ENCODE measurements around the gene CACNA2D3. TPM values are rescaled to one million over a fixed set of nuclear protein-coding genes. Genes with fewer than 3 reads are reported as not detected.

CACNA2D3 gene
- total and polyA plus RNA-seq, 2 experiments from 2014 or later: 1.1 to 2.5 TPM

DNA sequence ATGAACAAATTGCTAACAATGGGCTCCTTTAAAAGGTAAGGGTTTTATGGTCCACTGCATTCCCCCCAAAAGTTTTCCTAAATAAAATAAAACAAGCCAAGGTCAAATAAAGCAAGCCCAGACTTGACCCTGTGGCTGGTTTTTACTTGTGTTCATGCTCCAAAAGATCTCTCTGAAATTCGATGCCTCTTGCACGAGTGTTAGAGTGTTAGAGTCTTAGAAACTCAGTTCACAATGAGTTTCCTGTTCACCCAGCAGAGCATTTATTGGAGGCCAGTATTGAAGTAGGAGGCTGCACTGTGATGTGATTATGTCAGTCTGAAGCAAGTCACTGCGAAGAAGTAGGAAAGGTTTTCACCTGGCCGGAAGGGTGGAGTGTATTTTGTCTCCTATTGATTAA lies 865.4 kb downstream of the CACNA2D3 start:
- no peak for DNase-seq (ENCODE audit: low spot score)
- no peaks in the 10 kb centered on the region for H3K36me3 ChIP-seq (replicated peaks; ENCODE audit: insufficient read depth, low read depth)
- no peaks in the 10 kb centered on the region for H3K9me2 ChIP-seq (replicated peaks; ENCODE audit: insufficient read depth)
- no peak for TF ChIP-seq EZH2phosphoT487 (IDR thresholded peaks at IDR 0.05; ENCODE audit: low read depth, severe bottlenecking, unreplicated experiment)
- TF ChIP-seq EZH2 (IDR thresholded peaks at IDR 0.05; ENCODE audit: borderline replicate concordance): no peak
- TF ChIP-seq, protein P1, sequence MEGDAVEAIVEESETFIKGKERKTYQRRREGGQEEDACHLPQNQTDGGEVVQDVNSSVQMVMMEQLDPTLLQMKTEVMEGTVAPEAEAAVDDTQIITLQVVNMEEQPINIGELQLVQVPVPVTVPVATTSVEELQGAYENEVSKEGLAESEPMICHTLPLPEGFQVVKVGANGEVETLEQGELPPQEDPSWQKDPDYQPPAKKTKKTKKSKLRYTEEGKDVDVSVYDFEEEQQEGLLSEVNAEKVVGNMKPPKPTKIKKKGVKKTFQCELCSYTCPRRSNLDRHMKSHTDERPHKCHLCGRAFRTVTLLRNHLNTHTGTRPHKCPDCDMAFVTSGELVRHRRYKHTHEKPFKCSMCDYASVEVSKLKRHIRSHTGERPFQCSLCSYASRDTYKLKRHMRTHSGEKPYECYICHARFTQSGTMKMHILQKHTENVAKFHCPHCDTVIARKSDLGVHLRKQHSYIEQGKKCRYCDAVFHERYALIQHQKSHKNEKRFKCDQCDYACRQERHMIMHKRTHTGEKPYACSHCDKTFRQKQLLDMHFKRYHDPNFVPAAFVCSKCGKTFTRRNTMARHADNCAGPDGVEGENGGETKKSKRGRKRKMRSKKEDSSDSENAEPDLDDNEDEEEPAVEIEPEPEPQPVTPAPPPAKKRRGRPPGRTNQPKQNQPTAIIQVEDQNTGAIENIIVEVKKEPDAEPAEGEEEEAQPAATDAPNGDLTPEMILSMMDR (IDR thresholded peaks at IDR 0.05; ENCODE audit: poor library complexity): no peak
- H3K9me3 ChIP-seq (ENCODE audit: low read depth): no peaks in the 10 kb centered on the region
- H4K20me1 ChIP-seq (ENCODE audit: insufficient read depth, poor library complexity, severe bottlenecking): no peaks in the 10 kb centered on the region
- WGBS (ENCODE audit: low lambda C conversion rate, missing lambda C conversion rate): 59% methylated on average over 4 of the region's 4 CpGs
- no peak overlapping the region for H2AFZ ChIP-seq
- H3K4me2 ChIP-seq: no peak overlapping the region
- no peaks in the 10 kb centered on the region for H3K27me3 ChIP-seq
- peaks cover 33% of the 10 kb centered on the region for H3K4me1 ChIP-seq (ENCODE audit: insufficient read depth)
- H3K27ac ChIP-seq: peak overlapping the region; percentile 60
- no peaks in the 10 kb centered on the region for H3K79me2 ChIP-seq
- no peak overlapping the region for H3K4me3 ChIP-seq

DNA sequence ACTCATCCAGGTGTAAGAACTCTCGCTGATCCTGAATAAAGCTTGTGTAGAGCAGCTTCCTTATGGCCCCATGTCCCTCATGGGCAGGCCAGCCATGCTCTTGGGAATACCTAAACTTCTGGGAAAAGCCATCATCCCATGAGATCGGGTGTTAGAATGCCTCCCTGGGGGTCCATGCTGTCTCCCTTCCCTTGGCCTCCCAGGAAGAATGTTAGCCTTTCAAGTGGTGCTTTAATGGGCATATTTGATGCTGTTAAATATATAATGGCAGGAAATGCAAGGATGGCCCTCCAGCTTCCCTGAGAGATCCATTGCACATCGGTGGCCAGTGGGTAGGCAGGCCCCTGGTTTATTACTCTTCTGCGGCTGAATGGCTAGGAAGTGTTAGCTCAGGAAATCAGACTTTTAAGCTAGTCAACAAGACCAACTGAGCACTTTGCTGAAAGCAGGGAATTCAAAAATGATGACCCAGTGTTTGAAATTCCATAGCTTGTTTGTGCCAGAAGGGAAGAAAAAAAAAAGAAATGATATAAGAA lies 866.0 kb downstream of the CACNA2D3 start:
- Histone ChIP-seq H3K36me3 (replicated peaks; ENCODE audit: insufficient read depth, low read depth) (no peaks in the 10 kb centered on the region), H4K20me1 (ENCODE audit: insufficient read depth, poor library complexity, severe bottlenecking) (no peaks in the 10 kb centered on the region), H3K27me3 (no peaks in the 10 kb centered on the region), H2AFZ (no peak overlapping the region), H3K9me2 (replicated peaks; ENCODE audit: insufficient read depth) (no peaks in the 10 kb centered on the region), H3K9me3 (ENCODE audit: low read depth) (no peaks in the 10 kb centered on the region), H3K27ac (peak overlapping the region; percentile 60), H3K79me2 (no peaks in the 10 kb centered on the region), H3K4me1 (ENCODE audit: insufficient read depth) (peaks cover 33% of the 10 kb centered on the region), H3K4me3 (no peak overlapping the region), H3K4me2 (no peak overlapping the region)
- TF ChIP-seq, protein P1 (IDR thresholded peaks at IDR 0.05; ENCODE audit: poor library complexity): no peak
- no peak for TF ChIP-seq EZH2 (IDR thresholded peaks at IDR 0.05; ENCODE audit: borderline replicate concordance)
- TF ChIP-seq EZH2phosphoT487 (IDR thresholded peaks at IDR 0.05; ENCODE audit: low read depth, severe bottlenecking, unreplicated experiment): no peak
- DNase-seq (ENCODE audit: low spot score): no peak
- 57% methylated on average over 4 of the region's 4 CpGs for WGBS (ENCODE audit: low lambda C conversion rate, missing lambda C conversion rate)

DNA sequence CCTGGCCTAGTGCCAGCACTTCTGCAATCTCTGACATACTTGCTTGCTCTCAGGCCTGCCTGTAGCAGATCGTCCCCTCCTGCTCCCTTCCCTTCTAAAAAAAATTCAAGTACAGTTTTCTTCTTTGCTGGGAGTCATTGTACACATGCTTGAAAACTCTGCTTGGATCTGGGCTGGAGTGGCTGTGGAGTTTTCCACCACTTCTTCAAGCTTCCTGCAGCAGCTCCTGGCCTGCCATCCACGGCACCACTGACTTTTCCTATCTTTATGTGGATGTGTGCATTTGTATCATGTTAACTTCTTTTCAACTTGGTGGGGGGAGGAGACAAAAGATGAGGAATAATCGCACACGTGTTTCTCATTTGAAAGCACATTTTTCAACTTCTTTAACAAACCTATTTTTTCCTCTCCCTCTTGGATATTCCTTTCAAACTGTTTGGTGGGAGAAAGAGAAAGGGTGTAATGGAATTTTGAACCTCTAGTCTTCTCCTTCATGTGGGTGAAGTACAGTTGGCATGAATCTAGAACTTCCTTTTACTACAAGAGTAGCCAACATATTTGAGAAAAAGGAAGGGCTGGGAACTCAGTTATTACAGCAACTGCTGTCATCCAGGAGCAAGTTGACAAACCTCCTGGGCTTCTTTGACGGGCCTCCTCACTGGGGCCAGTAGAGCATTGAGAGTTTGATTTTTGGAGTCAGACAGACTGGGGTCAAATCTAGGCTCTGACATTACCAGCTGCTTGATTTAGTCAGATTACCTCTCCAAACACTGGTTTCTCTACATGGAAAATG lies 866.7 kb downstream of the CACNA2D3 start:
- no peaks in the 10 kb centered on the region for H3K27me3 ChIP-seq
- H4K20me1 ChIP-seq (ENCODE audit: insufficient read depth, poor library complexity, severe bottlenecking): no peaks in the 10 kb centered on the region
- peak; percentile 82 for DNase-seq (ENCODE audit: low spot score)
- no peak overlapping the region for H2AFZ ChIP-seq
- peak overlapping the region; percentile 12 for H3K4me2 ChIP-seq
- H3K79me2 ChIP-seq: no peaks in the 10 kb centered on the region
- peak overlapping the region; percentile 60 for H3K27ac ChIP-seq
- H3K9me3 ChIP-seq (ENCODE audit: low read depth): no peaks in the 10 kb centered on the region
- no peak for TF ChIP-seq EZH2phosphoT487 (IDR thresholded peaks at IDR 0.05; ENCODE audit: low read depth, severe bottlenecking, unreplicated experiment)
- TF ChIP-seq, protein P1 (IDR thresholded peaks at IDR 0.05; ENCODE audit: poor library complexity): no peak
- TF ChIP-seq EZH2 (IDR thresholded peaks at IDR 0.05; ENCODE audit: borderline replicate concordance): no peak
- H3K4me3 ChIP-seq: no peak overlapping the region
- H3K36me3 ChIP-seq (replicated peaks; ENCODE audit: insufficient read depth, low read depth): no peaks in the 10 kb centered on the region
- WGBS (ENCODE audit: low lambda C conversion rate, missing lambda C conversion rate): 46% methylated on average over 5 of the region's 5 CpGs
- H3K9me2 ChIP-seq (replicated peaks; ENCODE audit: insufficient read depth): no peaks in the 10 kb centered on the region
- peaks cover 27% of the 10 kb centered on the region for H3K4me1 ChIP-seq (ENCODE audit: insufficient read depth)

Data from hepatocyte (in vitro differentiated cells).